HUES48 (cell line): ENCODE data around the gene TAGAP.
"Not testable (repeated sequence)": the region's sequence is repeated elsewhere in the genome, so short reads cannot be mapped to it uniquely, and the experiment has no call there.

Experiments
- H3K27ac ChIP-seq: one replicate; pipeline ENCODE4 v1.7.0; 2013; ENCODE audit warnings: low read depth, low read length, inconsistent platforms
- H3K27me3 ChIP-seq: 2 replicates; pipeline ENCODE4 v1.6.1; 2013; ENCODE audit warnings: mild to moderate bottlenecking, low read length; ENCODE audit not compliant: control insufficient read depth, insufficient read depth
- H3K36me3 ChIP-seq: 2 replicates; pipeline ENCODE4 v1.6.1; 2013; ENCODE audit warnings: low read length; ENCODE audit not compliant: control insufficient read depth, insufficient read depth
- H3K4me1 ChIP-seq: 2 replicates; pipeline ENCODE4 v1.6.1; 2013; ENCODE audit warnings: mild to moderate bottlenecking, low read length; ENCODE audit not compliant: control insufficient read depth, insufficient read depth
- H3K4me3 ChIP-seq: 2 replicates; pipeline ENCODE4 v1.5.1; 2013; ENCODE audit warnings: mild to moderate bottlenecking, low read depth, low read length
- H3K9ac ChIP-seq: 2 replicates; pipeline ENCODE4 v1.6.1; 2013; ENCODE audit warnings: mild to moderate bottlenecking, low read depth, low read length, moderate library complexity
- H3K9me3 ChIP-seq: 2 replicates; pipeline ENCODE4 v1.6.1; 2013; ENCODE audit warnings: low read length; ENCODE audit not compliant: control insufficient read depth, insufficient read depth

Gene TAGAP

DNA sequence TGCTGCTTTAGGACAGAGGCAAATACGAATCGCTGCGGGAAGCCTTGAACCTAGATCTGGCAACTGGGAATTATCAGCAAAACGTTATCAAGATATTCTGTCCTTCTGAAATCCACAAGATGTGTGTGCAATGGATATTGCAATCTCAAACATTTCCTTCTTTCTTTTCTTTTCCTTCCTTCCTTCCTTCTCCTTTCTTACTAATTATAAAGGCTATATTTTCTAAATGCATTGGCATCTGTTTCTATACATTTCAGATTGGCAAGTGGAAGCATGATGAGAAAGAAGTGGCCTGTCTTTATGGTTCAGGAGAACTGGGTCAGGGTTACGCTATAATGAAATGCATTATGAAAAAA, 2.0 kb downstream of the TAGAP start:
- Histone ChIP-seq H3K36me3 (no peaks in the 10 kb centered on the region), H3K9ac (no peak overlapping the region), H3K4me3 (no peak overlapping the region), H3K4me1 (peaks cover 9% of the 10 kb centered on the region), H3K9me3 (no peaks in the 10 kb centered on the region), H3K27ac (no peak overlapping the region), H3K27me3 (no peaks in the 10 kb centered on the region)

DNA sequence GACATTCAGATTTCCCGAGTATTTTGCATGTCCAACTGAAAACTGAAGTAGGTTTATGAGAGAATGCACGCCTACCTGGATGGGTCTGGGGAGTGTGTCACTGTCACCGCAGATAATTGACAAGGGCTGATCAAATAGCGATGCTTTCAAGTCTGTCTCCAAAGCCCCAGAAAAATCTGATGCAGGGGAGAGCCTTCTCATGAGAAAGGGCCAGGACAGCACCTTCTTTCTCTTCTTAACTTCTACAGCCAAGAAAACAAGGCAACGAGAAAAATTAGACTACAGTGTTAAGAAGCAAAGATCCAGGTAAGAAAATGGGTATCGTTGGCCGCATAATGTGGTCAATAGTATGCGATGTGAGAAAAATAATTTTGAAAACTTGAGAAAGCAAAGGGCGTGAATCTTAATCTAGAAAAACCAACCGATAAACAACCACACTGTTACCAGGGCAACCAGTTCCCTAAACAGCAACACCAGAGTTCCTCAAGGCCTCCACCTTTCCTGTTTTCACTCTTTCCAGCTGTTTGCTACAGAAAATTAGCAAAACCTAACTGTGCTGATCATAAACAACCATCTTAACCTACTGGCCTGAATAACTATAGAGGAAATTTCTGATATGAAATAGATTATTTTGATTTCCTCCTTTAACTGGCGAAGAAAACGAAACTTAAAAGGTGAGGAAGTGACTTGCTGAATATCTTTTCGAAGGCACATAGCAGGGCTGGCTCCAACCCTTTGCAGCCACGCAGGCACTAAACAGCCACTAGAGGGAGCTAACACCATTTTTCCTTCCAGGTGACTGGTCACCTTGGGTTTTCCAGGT, 2.6 kb downstream of the TAGAP start:
- 0 out of 2 replicates have a peak overlapping the region, but pooled peaks have one; percentile 38 for H3K4me3 ChIP-seq
- H3K36me3 ChIP-seq: no peaks in the 10 kb centered on the region
- H3K27me3 ChIP-seq: no peaks in the 10 kb centered on the region
- H3K27ac ChIP-seq: peak overlapping the region; percentile 15
- peaks cover 9% of the 10 kb centered on the region for H3K4me1 ChIP-seq
- no peaks in the 10 kb centered on the region for H3K9me3 ChIP-seq
- peak overlapping the region; percentile 37; the same call in 1 of the 2 replicates for H3K9ac ChIP-seq

DNA sequence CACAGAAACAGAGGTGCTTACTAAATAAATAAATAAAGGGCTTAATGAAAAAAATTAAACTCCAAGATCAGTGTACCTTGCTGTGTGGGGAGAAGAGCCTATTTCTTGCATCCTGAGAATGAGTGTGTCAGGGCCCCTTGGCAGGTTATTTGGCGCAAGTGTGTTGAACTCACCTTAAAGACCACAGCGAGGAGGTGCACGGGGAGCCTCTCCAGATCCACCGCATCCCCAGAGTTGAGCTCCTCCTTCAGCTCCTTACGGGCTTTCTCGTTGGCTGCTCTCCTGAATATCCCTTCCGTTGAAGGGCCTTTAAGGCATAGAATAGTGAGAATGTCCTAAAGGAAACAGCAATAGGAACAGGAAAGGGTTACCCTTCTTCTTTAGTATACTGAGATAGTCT, 3.6 kb downstream of the TAGAP start:
- Histone ChIP-seq H3K9ac (no peak overlapping the region), H3K9me3 (no peaks in the 10 kb centered on the region), H3K27ac (no peak overlapping the region), H3K4me3 (no peak overlapping the region), H3K4me1 (peaks cover 9% of the 10 kb centered on the region), H3K27me3 (no peaks in the 10 kb centered on the region), H3K36me3 (no peaks in the 10 kb centered on the region)

GRCh38 chr6:159039885-159040258, 4.9 kb downstream of the TAGAP start:
- Histone ChIP-seq H3K9me3 (no peaks in the 10 kb centered on the region), H3K27me3 (no peaks in the 10 kb centered on the region), H3K9ac (no peak overlapping the region), H3K36me3 (no peaks in the 10 kb centered on the region), H3K4me3 (no peak overlapping the region), H3K27ac (no peak overlapping the region), H3K4me1 (peaks cover 9% of the 10 kb centered on the region)

GRCh38 chr6:159038914-159039884, 5.6 kb downstream of the TAGAP start:
- Histone ChIP-seq H3K27ac (no peak overlapping the region), H3K9ac (no peak overlapping the region), H3K4me1 (peaks cover 9% of the 10 kb centered on the region), H3K4me3 (no peak overlapping the region), H3K27me3 (no peaks in the 10 kb centered on the region), H3K36me3 (no peaks in the 10 kb centered on the region), H3K9me3 (no peaks in the 10 kb centered on the region)

- H3K9ac ChIP-seq, H3K36me3 ChIP-seq, H3K4me1 ChIP-seq, H3K27ac ChIP-seq, H3K27me3 ChIP-seq, H3K9me3 ChIP-seq, H3K4me3 ChIP-seq: not testable (repeated sequence)
These were observed 6.5 kb downstream of the TAGAP start for GRCh38 chr6:159038318-159038717.

DNA sequence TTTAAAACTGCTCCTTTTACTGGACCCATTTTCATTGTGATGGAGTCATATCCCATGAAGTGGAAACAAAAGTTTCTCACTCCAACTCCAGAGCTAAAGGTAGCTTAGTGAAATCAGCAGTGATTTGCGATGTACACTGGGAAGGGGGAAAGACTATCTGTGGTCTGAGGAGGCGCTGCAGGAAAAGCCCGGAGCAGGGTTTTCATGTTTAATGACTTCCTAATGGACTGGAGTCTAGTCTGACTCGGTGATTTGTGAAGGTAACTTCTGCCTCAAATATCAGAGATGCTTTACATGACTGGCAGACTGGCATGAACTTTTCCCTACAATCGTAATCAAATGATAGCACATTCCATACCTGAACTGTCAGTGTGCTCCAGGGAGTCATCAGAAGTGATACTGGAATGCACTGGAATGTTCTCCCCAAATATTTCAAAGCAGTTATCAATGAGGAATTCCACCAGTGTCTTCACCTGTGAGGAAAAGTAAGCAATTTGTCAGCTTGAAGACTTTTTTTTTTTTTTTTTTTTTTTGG, 7.0 kb downstream of the TAGAP start:
- H3K27me3 ChIP-seq: no peaks in the 10 kb centered on the region
- H3K9ac ChIP-seq: no peak overlapping the region
- peaks cover 8% of the 10 kb centered on the region for H3K4me1 ChIP-seq
- no peaks in the 10 kb centered on the region for H3K9me3 ChIP-seq
- no peaks in the 10 kb centered on the region for H3K36me3 ChIP-seq
- H3K4me3 ChIP-seq: no peak overlapping the region
- no peak overlapping the region for H3K27ac ChIP-seq

GRCh38 chr6:159036673-159037072, 8.1 kb downstream of the TAGAP start:
- no peaks in the 10 kb centered on the region for H3K27me3 ChIP-seq
- no peaks in the 10 kb centered on the region for H3K4me1 ChIP-seq
- H3K4me3 ChIP-seq: no peak overlapping the region
- H3K9ac ChIP-seq: no peak overlapping the region
- no peaks in the 10 kb centered on the region for H3K9me3 ChIP-seq
- no peaks in the 10 kb centered on the region for H3K36me3 ChIP-seq
- H3K27ac ChIP-seq: no peak overlapping the region

- Histone ChIP-seq H3K9ac (no peak overlapping the region), H3K9me3 (no peaks in the 10 kb centered on the region), H3K27me3 (no peaks in the 10 kb centered on the region), H3K27ac (no peak overlapping the region), H3K4me3 (no peak overlapping the region), H3K4me1 (no peaks in the 10 kb centered on the region), H3K36me3 (no peaks in the 10 kb centered on the region)
These were observed 8.9 kb downstream of the TAGAP start for GRCh38 chr6:159035891-159036290.

- no peak overlapping the region for H3K27ac ChIP-seq
- no peaks in the 10 kb centered on the region for H3K9me3 ChIP-seq
- H3K36me3 ChIP-seq: no peaks in the 10 kb centered on the region
- H3K4me1 ChIP-seq: no peaks in the 10 kb centered on the region
- no peak overlapping the region for H3K4me3 ChIP-seq
- no peaks in the 10 kb centered on the region for H3K27me3 ChIP-seq
- no peak overlapping the region for H3K9ac ChIP-seq
These were observed 11.4 kb downstream of the TAGAP start for GRCh38 chr6:159033160-159034049.
